SW 1271 (cell line): ENCODE results near the gene ATMIN.
A peak's percentile ranks its signal among the peaks of the same experiment; 100 is the strongest.

ENCODE experiments used
- DNase-seq, 2 experiments: peaks; one replicate each; lab custom pipeline; 2025; lab: John Stamatoyannopoulos, UW

The ATMIN gene

DNA sequence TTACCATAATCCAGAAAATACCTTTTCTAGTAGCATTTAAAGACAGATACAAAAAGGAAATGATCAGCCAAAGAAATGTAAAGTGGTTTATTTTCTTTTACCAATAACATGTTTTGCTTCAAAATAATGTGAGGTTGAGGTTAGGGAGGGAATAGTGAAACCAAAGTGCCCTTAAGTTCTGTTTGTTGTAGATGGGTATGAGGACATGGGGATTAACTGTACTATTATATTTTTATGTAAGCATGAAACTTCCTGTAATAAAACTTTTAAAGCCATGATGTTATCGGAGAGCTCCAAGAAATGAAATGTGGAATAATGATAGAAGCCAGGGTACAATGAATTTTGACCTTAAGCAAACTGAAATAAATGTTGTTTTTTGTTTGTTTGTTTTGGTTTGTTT is 31.5 kb downstream of the ATMIN start:
- DNase-seq: no peak

DNA sequence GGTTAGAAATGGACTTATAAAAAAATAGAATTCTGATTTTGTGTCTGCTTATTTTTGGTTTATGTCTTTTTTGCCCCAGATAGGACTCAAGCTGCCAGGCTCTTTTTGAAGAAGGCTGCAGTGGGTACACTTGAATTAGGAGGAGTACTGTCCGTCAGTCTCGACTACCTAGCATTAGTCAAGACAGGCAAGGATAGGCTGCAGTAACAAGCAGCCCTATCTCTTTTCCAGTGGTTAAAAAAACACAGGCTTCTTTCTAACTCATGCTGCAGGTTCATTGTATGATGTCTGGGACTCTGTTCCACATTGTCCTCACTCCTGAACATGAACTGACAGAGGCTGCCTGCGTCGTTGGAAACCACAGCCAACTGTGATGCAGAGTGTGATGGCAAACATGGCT is 33.4 kb downstream of the ATMIN start:
- no peak for DNase-seq

GRCh38 chr16:81070979-81071378 is 35.3 kb downstream of the ATMIN start:
- no peak for DNase-seq

GRCh38 chr16:81071805-81072204 is 36.2 kb downstream of the ATMIN start:
- DNase-seq: peak; percentile 6 to 16

DNA sequence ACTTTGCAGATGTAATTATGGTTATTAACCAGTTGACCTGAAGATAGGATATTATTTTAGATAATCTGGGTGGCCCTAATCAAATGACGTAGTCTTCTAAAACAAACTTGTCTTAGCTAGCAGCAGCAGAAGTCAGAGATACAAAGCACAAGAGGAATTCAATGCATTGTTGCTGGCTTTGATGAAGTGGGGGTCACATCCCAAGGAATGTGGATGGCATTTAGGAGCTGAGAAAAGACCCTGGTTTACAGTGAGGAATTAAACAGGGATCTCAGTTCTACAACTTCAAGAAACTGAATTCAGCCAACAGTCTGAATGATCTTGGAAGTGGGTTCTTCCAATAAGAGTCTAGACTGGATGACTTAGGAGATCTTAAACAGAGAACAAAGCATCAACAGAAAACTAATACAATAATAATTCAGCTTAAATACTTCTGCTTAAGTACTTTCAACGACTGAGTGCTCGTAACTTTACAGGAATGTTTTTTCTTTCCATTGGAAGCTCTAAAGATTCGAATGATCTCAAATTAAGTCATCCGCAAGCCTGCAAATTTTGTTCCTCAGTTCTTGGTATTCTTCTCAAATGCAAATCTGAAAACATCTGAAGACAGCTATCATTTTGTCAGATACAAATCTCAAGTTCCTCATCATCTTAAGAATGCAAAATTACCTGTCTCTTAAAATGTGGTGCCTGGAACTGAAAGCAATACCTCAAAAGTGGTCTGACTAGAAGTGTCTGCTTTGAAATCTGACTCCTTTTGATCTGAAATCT is 38.1 kb downstream of the ATMIN start:
- DNase-seq: no peak

DNA sequence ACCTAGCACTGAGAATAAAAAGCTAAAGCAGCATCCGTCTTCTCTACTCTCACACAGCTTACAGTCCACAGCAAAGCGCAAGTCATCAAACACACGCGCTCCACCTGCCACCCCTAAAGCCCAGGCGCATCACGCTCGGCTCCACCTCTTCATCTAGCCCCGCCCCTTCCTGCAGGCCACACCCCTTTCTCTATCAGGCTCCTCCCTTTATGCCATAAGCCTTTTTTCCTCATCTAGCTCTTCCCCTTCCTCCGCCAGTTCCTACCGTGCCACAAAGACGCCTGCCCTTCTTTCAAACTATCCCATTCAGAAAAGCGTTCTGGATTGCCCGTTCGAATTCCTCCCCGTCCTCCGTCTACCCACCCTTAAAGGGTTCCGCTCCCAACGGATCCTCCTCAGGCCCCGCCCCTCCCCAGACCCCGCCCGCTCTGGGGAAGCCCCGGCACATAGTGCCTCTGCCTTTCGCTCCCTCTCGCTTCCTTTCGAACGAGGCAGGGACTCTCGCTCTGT is 41.0 kb downstream of the ATMIN start:
- DNase-seq: peak; percentile 80 to 94

- peak; percentile 81 to 94 for DNase-seq
Observed at GRCh38 chr16:81077076-81077940, 41.7 kb downstream of the ATMIN start, which contains the start of gene C16orf46. TSS of gene C16orf46 (minus strand) at chr16:81077238. CDS start at chr16:81063955, 13,283 bp downstream.

DNA sequence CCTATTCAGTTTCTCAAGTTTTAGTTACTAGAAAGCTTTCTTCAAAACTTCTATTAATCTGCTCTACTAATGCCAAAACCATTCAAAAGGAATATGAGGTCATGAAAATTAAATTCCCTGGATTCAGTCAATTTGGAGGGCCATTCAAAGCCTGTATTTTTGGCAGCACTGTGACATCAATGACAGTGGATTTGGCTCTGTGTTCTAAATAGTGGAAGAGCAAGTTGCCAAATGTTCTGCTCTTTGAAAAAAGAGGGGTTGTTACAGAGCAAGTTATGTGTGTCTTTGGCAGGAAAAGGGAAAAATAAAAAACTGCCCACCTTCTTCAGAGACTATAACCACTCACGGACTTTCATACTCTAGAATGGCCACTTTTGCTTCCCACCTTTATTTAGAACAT is 44.6 kb downstream of the ATMIN start:
- no peak for DNase-seq

DNA sequence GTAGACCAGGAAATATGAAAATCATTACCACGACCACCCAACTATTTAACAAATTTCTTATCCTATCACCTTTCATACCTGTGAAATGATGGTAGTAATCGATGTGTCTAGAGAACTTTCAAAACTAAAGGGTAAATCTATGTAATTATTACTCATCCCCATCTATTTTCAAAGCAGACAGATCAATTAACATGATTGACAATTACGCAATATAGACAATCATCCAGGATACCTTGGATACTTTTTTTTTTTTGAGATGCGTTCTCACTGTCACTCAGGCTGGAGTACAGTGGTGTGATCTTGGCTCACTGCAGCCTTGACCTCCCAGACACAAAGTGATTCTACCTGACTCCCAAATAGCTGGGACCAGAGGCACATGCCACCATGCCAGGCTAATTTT is 45.4 kb downstream of the ATMIN start:
- no peak for DNase-seq

DNA sequence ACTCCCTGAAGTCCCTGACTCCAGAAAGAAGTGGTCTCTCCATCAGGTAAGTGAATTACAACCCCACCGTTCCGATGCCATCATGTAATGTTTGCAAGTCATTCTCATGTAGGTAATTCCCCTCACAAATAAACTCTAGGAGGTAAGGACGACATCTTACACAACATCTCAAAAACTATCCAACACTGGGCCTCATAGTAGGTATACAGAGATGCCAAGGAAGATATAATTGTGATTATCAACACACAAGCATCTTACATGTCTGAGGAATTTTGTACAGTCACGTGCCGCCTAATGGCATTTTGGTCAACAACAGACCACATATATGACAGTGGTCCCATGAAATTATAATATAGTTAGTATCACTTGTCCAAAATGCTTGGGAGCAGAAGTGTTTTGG is 53.2 kb downstream of the ATMIN start:
- DNase-seq: no peak

GRCh38 chr16:81094771-81095251 is 59.2 kb downstream of the ATMIN start:
- no peak for DNase-seq

DNA sequence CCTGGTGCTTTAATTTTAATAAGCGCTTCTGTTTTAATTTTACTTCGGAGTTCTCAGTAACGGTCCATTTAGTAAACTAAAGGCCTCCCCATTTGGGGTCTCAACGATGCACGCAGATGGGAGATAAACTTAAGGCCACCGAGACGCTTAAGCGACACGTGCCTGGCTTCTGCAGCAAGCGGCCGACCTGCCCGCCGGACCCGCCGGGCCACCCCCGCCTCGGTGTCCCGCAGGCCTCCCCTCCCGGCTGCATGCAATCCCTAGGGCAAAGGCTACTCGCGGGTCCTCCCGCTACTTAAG is 60.0 kb downstream of the ATMIN start:
- no peak for DNase-seq

- peak; percentile 93 to 97 for DNase-seq
Observed at GRCh38 chr16:81095953-81096714, 60.5 kb downstream of the ATMIN start, which contains the start of gene GCSH. TSS of gene GCSH (minus strand) at chr16:81096395. CDS start at chr16:81096278, 117 bp downstream.

DNA sequence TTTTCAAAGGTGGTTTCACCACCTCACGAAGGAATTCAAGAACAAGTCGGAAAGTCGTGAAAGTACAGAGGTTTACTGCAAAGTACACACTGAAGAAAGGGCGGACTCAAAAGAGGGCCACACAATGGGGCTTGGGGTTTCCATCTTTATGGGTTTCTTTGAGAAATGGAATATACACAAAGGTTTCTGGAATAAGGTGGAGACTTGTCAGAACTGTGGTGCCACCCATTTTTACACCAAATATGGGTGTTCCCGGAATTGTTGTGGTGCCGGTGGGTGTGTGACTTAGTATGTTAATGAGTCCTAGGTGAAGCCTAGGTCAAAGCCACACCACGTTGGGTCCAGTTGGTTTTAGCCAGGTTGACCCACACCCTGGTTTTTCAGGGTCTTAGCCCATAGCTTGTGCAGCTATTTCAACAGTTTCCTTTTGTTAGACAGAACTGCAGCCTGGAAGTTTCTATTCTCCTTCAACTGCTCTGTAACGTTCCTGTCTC is 61.1 kb downstream of the ATMIN start:
- no peak for DNase-seq
